Thyroid gland (tissue), 4 donors: Measurements from ENCODE around the gene TFF3. TPM values are rescaled to one million over a fixed set of nuclear protein-coding genes. Genes with fewer than 3 reads are reported as not detected.

ENCODE experiments used
- DNase-seq, 2 donors: peaks; one replicate each; pipeline ENCODE4 v3.0.0-alpha.2; 2019
- H3K27ac ChIP-seq, 3 donors: fragments of 200-600 bp; sonication (generic); 1 replicate in 2 of 3; 2 replicates in 1 of 3; pipeline ENCODE4 v1.5.1; 2016 to 2019; ENCODE audit warnings: mild to moderate bottlenecking in 1 of 3, moderate library complexity in 1 of 3
- H3K27me3 ChIP-seq: fragments of 200-600 bp; sonication (generic); one replicate; pipeline ENCODE4 v1.5.1; 2019
- H3K36me3 ChIP-seq, 2 donors: fragments of 200-600 bp; sonication (generic); one replicate each; pipeline ENCODE4 v1.5.1; 2016 to 2019
- H3K4me1 ChIP-seq, 2 donors: fragments of 200-600 bp; sonication (generic); one replicate each; pipeline ENCODE4 v1.5.1; 2017 to 2019
- H3K4me3 ChIP-seq, 3 donors: fragments of 200-600 bp; sonication (generic); replicated peaks in 1 of 3; 1 replicate in 2 of 3; 2 replicates in 1 of 3; pipeline ENCODE4 v1.5.1; 2016; ENCODE audit warnings: mild to moderate bottlenecking in 1 of 3
- H3K9me3 ChIP-seq: fragments of 200-600 bp; sonication (generic); one replicate; pipeline ENCODE4 v1.5.1; 2017
- CTCF ChIP-seq, 6 experiments: fragments of 200-600 bp in 3 of 6; fragments of 450-650 bp in 3 of 6; sonication (generic) in 3 of 6; IDR thresholded peaks; one replicate each; pipeline ENCODE4 v1.5.1; 2016 to 2019; ENCODE audit warnings: antibody characterized with exemption in 6 of 6, mild to moderate bottlenecking in 2 of 6, inconsistent platforms in 1 of 6, moderate library complexity in 1 of 6
- POLR2A ChIP-seq, 2 donors: fragments of 450-650 bp; IDR thresholded peaks; one replicate each; pipeline ENCODE4 v1.6.1; 2017; ENCODE audit warnings: antibody characterized with exemption in 2 of 2, mild to moderate bottlenecking in 2 of 2, moderate library complexity in 1 of 2
- WGBS, 2 donors: methylation state at CpG; one replicate each; pipeline ENCODE4 v1.1.5; 2017; 5-methylcytosine and 5-hydroxymethylcytosine counted together
- intact Hi-C: fragments of 100-400 bp; cut with DNase I; formaldehyde crosslinking; loops from one replicate; pipeline ENCODE4 v1.15.1; 2023
- total RNA-seq, 4 donors: library from RNA; depleted of rRNA; stranded (reverse); fragments of >200 nt; gene quantifications; one replicate each; pipeline ENCODE4 v1.2.3, GENCODE V29; 2016

TFF3 gene
- total RNA-seq, 4 donors from 2014 or later: 246 to 4,817 (median 914) TPM

- TF ChIP-seq POLR2A (IDR thresholded peaks at IDR 0.05) (no peak), CTCF (IDR thresholded peaks at IDR 0.05) (no peak)
- H3K27ac ChIP-seq: peak overlapping the region in 2 of 3 donors; percentile 41 to 70
- H3K9me3 ChIP-seq: no peaks in the 10 kb centered on the region
- peaks cover 3 to 45% of the 10 kb centered on the region in 2 donors for H3K4me1 ChIP-seq
- no peak for DNase-seq
- WGBS, 2 donors: 86% methylated on average over 13 of the region's 13 CpGs
- intact Hi-C loops: no loop called here
- no peak overlapping the region for H3K4me3 ChIP-seq
- no peaks in the 10 kb centered on the region for H3K36me3 ChIP-seq
- no peaks in the 10 kb centered on the region for H3K27me3 ChIP-seq
Observed at GRCh38 chr21:42264245-42265195, 50.7 kb downstream of the TFF3 start.

DNA sequence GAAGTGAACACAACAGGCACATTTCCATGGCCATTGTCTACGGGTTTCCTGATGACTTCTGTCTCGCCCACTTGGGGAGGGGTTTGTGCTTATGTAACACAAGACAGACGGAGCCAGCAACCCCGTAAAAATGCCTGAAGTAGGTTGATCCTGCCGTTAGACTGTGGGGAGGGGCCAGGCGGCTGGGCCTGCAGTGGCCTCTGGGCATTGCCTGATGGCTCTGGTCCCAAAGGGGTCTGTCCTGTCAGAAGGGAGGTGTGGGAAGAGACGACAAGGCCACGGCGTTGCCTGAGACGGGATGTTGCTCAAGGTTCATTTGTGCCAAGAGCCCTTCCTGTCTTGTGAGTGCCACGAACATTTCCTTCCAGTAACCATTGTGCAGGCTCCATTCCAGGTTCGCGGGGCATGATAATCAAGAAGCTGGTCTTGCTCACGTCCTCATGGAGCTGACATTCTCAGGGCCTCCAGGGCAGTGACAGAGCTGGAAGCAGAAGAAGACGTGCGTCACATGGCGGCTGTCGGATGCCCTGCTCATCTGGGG is 51.5 kb downstream of the TFF3 start:
- Histone ChIP-seq H3K27ac (peak overlapping the region; percentile 41 to 70 (median 52)), H3K27me3 (no peaks in the 10 kb centered on the region), H3K36me3 (no peaks in the 10 kb centered on the region), H3K4me1 (peaks cover 3 to 51% of the 10 kb centered on the region in 2 donors), H3K9me3 (no peaks in the 10 kb centered on the region), H3K4me3 (no peak overlapping the region)
- DNase-seq: peak in 1 of 2 donors; percentile 26
- intact Hi-C loops: no loop called here
- WGBS, 2 donors: 65 to 66% methylated on average over 17 to 18 of the region's 18 CpGs
- no peak for TF ChIP-seq CTCF (IDR thresholded peaks at IDR 0.05)
- TF ChIP-seq POLR2A (IDR thresholded peaks at IDR 0.05): no peak

GRCh38 chr21:42262831-42263231 is 52.4 kb downstream of the TFF3 start:
- 72 to 74% methylated on average over 6 to 11 of the region's 11 CpGs for WGBS, 2 donors
- H3K27me3 ChIP-seq: no peaks in the 10 kb centered on the region
- DNase-seq: peak; percentile 33
- H3K9me3 ChIP-seq: no peaks in the 10 kb centered on the region
- peaks cover 3 to 48% of the 10 kb centered on the region in 2 donors for H3K4me1 ChIP-seq
- H3K36me3 ChIP-seq: no peaks in the 10 kb centered on the region
- peak overlapping the region; percentile 41 to 70 (median 52) for H3K27ac ChIP-seq
- no peak for TF ChIP-seq POLR2A (IDR thresholded peaks at IDR 0.05)
- no peak for TF ChIP-seq CTCF (IDR thresholded peaks at IDR 0.05)
- intact Hi-C loops: no loop called here
- no peak overlapping the region for H3K4me3 ChIP-seq

DNA sequence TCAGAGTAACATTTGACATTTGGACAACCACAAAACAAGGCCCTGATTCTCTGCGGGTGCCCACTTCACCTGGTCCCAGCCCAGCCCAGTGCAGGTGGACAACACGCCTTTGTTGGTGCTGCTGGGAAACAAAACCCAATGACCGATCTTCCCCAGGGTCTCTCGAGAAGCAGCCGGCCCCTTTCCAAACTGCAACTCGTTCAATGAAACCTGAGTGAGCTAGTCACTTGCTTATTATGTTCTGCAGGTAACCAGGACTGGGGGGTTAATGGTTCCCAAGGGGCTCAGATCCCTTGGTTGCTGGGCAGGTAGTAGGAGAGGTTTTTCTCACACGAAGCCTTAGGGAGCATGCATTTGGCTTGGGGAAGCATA is 53.4 kb downstream of the TFF3 start:
- DNase-seq: no peak
- TF ChIP-seq POLR2A (IDR thresholded peaks at IDR 0.05) (no peak), CTCF (IDR thresholded peaks at IDR 0.05) (no peak)
- whole genome bisulfite sequencing, 2 donors: 76 to 85% methylated on average over 7 of the region's 7 CpGs
- Histone ChIP-seq H3K4me1 (peaks cover 3 to 41% of the 10 kb centered on the region in 2 donors), H3K27me3 (no peaks in the 10 kb centered on the region), H3K9me3 (no peaks in the 10 kb centered on the region), H3K36me3 (no peaks in the 10 kb centered on the region), H3K4me3 (no peak overlapping the region), H3K27ac (peak overlapping the region in 2 of 3 donors; percentile 18 to 70)
- intact Hi-C loops: no loop called here

Other genes starting within 250 kb of the TFF3 start
- not detected for gene UMODL1, start 244.1 kb downstream of the TFF3 start, total RNA-seq
- 10 to 100 TPM; 13.8 to 34.1 (median 18.9) TPM for gene ABCG1, start 96.3 kb downstream of the TFF3 start, total RNA-seq
- gene TFF2, start 35.6 kb upstream of the TFF3 start, total RNA-seq: 10 to 100 TPM in 1 of 4 donors, 1 to 10 TPM in 1, not detected in 2; 2.5 to 14.3 TPM
- gene TFF1, start 51.1 kb upstream of the TFF3 start, total RNA-seq: not detected
- gene TMPRSS3, start 80.6 kb upstream of the TFF3 start, total RNA-seq: 10 to 100 TPM in 1 of 4 donors, 1 to 10 TPM in 3; 5.0 to 12.6 (median 6.2) TPM
- 1 to 10 TPM in 1 of 4 donors, under 1 TPM in 2, not detected in 1; 0.54 to 1.3 (median 0.81) TPM for gene UBASH3A, start 88.5 kb upstream of the TFF3 start, total RNA-seq
- gene RSPH1, start 180.8 kb upstream of the TFF3 start, total RNA-seq: 1 to 10 TPM; 2.7 to 3.7 (median 3.0) TPM
- 10 to 100 TPM; 26.1 to 37.9 (median 34.9) TPM for gene SLC37A1, start 198.4 kb upstream of the TFF3 start, total RNA-seq